ENCODE data around the gene GDF7. TPM values are rescaled to one million over a fixed set of nuclear protein-coding genes. Genes with fewer than 3 reads are reported as not detected.

Gene GDF7
- polyA plus RNA-seq, 1 of the 3 experiments (the other 2 are of a cell fraction): 0.02 TPM

DNA sequence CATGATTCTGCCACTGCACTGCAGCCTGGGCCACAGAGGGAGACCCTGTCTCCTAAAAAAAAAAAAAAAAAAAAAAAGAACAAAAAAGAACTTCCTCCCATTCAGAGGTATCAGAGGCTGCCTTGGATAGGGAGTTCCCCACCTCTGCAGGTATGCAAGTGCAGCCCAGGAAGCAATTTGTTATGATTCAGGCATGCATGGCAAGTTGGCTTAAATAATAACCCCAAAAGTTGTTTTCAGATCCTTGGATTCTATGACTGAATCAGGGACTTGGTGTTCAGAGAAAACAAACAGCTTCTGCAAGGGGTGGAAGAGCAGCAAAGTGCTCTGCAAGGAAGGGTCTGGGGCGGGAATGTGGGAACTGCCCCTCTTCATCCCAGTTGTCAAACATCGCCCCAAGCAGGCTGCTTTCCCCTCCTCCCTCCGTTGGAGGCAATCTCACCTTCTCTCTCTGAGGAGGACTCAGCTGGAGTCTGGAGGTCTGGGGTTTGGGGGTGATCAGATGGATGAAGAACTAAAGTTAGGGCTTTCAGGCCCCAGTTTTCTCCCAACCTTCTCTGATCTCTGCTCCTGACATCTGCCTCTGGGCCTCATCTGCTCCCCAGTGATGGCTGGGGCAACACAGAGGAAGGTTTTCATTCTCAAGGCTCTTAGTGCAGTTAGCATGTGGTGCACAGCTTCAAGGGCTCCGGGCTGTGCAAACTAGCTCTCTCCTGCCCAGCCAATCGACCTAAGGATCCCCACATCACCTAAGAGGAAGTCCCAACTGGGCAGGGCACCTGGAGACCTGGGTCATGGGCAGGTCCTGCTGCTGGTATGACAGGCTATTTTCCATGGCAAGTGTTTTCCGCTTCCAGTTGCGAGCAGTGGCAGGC is 3.5 kb upstream of the GDF7 start:
- CTCF ChIA-PET: interaction anchor here (0.6 to 9.8 kb wide), 11 partner anchors 11 to 453 kb away, joined by 3 to 427 read pairs (median 40); partner anchors contain the start of gene HS1BP3
- peak; percentile 23 for DNase-seq

DNA sequence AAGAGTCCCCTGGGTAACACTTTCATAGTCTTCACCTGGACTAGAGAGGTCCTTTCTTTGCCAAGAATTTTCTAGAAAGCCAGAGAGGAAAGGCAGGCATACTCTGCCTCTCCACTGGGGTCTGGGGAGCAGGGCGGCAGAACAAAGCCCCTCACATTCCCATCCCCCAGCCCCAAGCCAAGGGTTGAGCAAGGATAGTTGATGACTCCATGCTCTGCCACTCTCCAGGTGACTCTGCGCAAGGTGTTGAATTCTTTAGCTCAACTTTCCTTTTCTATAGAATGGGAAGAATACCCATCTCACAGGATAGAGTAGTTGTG is 2.9 kb upstream of the GDF7 start:
- no peaks in the 10 kb centered on the region for H3F3A ChIP-seq (replicated peaks; ENCODE audit: insufficient read depth)
- WGBS (ENCODE audit: low lambda C conversion rate): 75% methylated on average over 2 of the region's 2 CpGs
- CTCF ChIA-PET: interaction anchor here (0.6 to 9.8 kb wide), 5 partner anchors 11 to 378 kb away, joined by 3 to 427 read pairs (median 137); partner anchors contain the start of gene HS1BP3
- H3K27me3 ChIP-seq (ENCODE audit: insufficient read depth): peaks cover 87% of the 10 kb centered on the region
- no peaks in the 10 kb centered on the region for H3K36me3 ChIP-seq (replicated peaks in 1 of 2; ENCODE audit: control insufficient read depth in 1 of 2, insufficient read depth in 2 of 2, low read length in 1 of 2)
- H3K9me3 ChIP-seq: no peaks in the 10 kb centered on the region
- no peaks in the 10 kb centered on the region for H3K9me2 ChIP-seq
- H3K79me2 ChIP-seq (ENCODE audit: insufficient read depth): no peaks in the 10 kb centered on the region
- H3K9ac ChIP-seq: no peak overlapping the region
- POLR2A ChIA-PET: no interaction called here
- peak; percentile 26 for DNase-seq
- no peaks in the 10 kb centered on the region for H4K20me1 ChIP-seq (ENCODE audit: insufficient read depth)
- no peak overlapping the region for H3K27ac ChIP-seq (ENCODE audit: low read depth in 2 of 2, low read length in 1 of 2)
- H3K4me2 ChIP-seq: no peak overlapping the region
- H3K4me3 ChIP-seq (ENCODE audit: low read depth in 2 of 2, low read length in 1 of 2): no peak overlapping the region
- no peak overlapping the region for H2AFZ ChIP-seq (ENCODE audit: low read depth)
- H3K4me1 ChIP-seq (ENCODE audit: control insufficient read depth in 1 of 2, insufficient read depth in 2 of 2, low read depth in 1 of 2, low read length in 1 of 2): peaks cover 0 to 21% of the 10 kb centered on the region in 2 experiments; a peak in 2 of 4 replicates
- TF ChIP-seq, protein P1, sequence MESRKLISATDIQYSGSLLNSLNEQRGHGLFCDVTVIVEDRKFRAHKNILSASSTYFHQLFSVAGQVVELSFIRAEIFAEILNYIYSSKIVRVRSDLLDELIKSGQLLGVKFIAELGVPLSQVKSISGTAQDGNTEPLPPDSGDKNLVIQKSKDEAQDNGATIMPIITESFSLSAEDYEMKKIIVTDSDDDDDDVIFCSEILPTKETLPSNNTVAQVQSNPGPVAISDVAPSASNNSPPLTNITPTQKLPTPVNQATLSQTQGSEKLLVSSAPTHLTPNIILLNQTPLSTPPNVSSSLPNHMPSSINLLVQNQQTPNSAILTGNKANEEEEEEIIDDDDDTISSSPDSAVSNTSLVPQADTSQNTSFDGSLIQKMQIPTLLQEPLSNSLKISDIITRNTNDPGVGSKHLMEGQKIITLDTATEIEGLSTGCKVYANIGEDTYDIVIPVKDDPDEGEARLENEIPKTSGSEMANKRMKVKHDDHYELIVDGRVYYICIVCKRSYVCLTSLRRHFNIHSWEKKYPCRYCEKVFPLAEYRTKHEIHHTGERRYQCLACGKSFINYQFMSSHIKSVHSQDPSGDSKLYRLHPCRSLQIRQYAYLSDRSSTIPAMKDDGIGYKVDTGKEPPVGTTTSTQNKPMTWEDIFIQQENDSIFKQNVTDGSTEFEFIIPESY (IDR thresholded peaks at IDR 0.05; ENCODE audit: borderline replicate concordance, low read depth): no peak
- TF ChIP-seq RFX5 (IDR thresholded peaks at IDR 0.05; ENCODE audit: low read length): no peak
- no peak for TF ChIP-seq MXI1 (IDR thresholded peaks at IDR 0.05; ENCODE audit: low read depth, low read length)
- no peak for TF ChIP-seq ELF1 (IDR thresholded peaks at IDR 0.05)
- TF ChIP-seq GATA2 (CRISPR knock-in tag; IDR thresholded peaks at IDR 0.05): no peak
- TF ChIP-seq FOSL2 (IDR thresholded peaks at IDR 0.05; ENCODE audit: borderline replicate concordance, low read depth): no peak
- TF ChIP-seq RCOR1 (IDR thresholded peaks at IDR 0.05; ENCODE audit: low read length): no peak
- TF ChIP-seq POLR2AphosphoS5 (IDR thresholded peaks at IDR 0.05; ENCODE audit: low read depth, low read length): no peak
- TF ChIP-seq SMC3 (IDR thresholded peaks at IDR 0.05; ENCODE audit: low read depth, low read length): no peak
- TF ChIP-seq MEF2A (IDR thresholded peaks at IDR 0.05; ENCODE audit: borderline replicate concordance, low read depth): no peak
- TF ChIP-seq USF1 (IDR thresholded peaks at IDR 0.05; ENCODE audit: borderline replicate concordance, low read depth): no peak
- no peak for TF ChIP-seq FOXM1 (IDR thresholded peaks at IDR 0.05; ENCODE audit: low read depth)

More for the DNA sequence above, 3.5 kb upstream of the GDF7 start:
- TF ChIP-seq TEAD4 (IDR thresholded peaks at IDR 0.05; ENCODE audit: borderline replicate concordance, insufficient read depth): no peak
- no peak for TF ChIP-seq ELF1 (IDR thresholded peaks at IDR 0.05)
- TF ChIP-seq, protein P2, sequence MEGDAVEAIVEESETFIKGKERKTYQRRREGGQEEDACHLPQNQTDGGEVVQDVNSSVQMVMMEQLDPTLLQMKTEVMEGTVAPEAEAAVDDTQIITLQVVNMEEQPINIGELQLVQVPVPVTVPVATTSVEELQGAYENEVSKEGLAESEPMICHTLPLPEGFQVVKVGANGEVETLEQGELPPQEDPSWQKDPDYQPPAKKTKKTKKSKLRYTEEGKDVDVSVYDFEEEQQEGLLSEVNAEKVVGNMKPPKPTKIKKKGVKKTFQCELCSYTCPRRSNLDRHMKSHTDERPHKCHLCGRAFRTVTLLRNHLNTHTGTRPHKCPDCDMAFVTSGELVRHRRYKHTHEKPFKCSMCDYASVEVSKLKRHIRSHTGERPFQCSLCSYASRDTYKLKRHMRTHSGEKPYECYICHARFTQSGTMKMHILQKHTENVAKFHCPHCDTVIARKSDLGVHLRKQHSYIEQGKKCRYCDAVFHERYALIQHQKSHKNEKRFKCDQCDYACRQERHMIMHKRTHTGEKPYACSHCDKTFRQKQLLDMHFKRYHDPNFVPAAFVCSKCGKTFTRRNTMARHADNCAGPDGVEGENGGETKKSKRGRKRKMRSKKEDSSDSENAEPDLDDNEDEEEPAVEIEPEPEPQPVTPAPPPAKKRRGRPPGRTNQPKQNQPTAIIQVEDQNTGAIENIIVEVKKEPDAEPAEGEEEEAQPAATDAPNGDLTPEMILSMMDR (IDR thresholded peaks at IDR 0.05): no peak
- TF ChIP-seq MEF2A (IDR thresholded peaks at IDR 0.05; ENCODE audit: borderline replicate concordance, low read depth): no peak
- TF ChIP-seq CHD2 (IDR thresholded peaks at IDR 0.05; ENCODE audit: low read length, partially characterized antibody): no peak
- no peak for TF ChIP-seq FOXJ3 (CRISPR knock-in tag; IDR thresholded peaks at IDR 0.05)
- TF ChIP-seq, protein P1 (IDR thresholded peaks at IDR 0.05; ENCODE audit: borderline replicate concordance, low read depth): no peak
- TF ChIP-seq YY1 (IDR thresholded peaks at IDR 0.05; ENCODE audit: low read depth): no peak
- TF ChIP-seq NRF1 (IDR thresholded peaks at IDR 0.05; ENCODE audit: low read depth, low read length): no peak
- TF ChIP-seq RFX5 (IDR thresholded peaks at IDR 0.05; ENCODE audit: low read length): no peak
- TF ChIP-seq SMC3 (IDR thresholded peaks at IDR 0.05; ENCODE audit: low read depth, low read length): no peak
- no peak for TF ChIP-seq JUND (IDR thresholded peaks at IDR 0.05)
- no peak for TF ChIP-seq POLR2AphosphoS5 (IDR thresholded peaks at IDR 0.05; ENCODE audit: low read depth, low read length)
- POLR2A ChIA-PET: interaction anchor here (0.5 to 0.6 kb wide), 2 partner anchors 8 to 831 kb away, joined by 3 to 7 read pairs; no protein-coding TSS in a partner anchor
- Histone ChIP-seq H2AFZ (ENCODE audit: low read depth) (no peak overlapping the region), H3K9me2 (no peaks in the 10 kb centered on the region), H3K27ac (ENCODE audit: low read depth in 2 of 2, low read length in 1 of 2) (no peak overlapping the region), H4K20me1 (ENCODE audit: insufficient read depth) (no peaks in the 10 kb centered on the region), H3K9me3 (no peaks in the 10 kb centered on the region), H3K27me3 (ENCODE audit: insufficient read depth) (peaks cover 83% of the 10 kb centered on the region), H3K4me1 (ENCODE audit: control insufficient read depth in 1 of 2, insufficient read depth in 2 of 2, low read depth in 1 of 2, low read length in 1 of 2) (peaks cover 0 to 17% of the 10 kb centered on the region in 2 experiments; a peak in 2 of 4 replicates), H3K79me2 (ENCODE audit: insufficient read depth) (no peaks in the 10 kb centered on the region), H3K9ac (no peak overlapping the region), H3F3A (replicated peaks; ENCODE audit: insufficient read depth) (no peaks in the 10 kb centered on the region), H3K4me2 (no peak overlapping the region), H3K4me3 (ENCODE audit: low read depth in 2 of 2, low read length in 1 of 2) (no peak overlapping the region), H3K36me3 (replicated peaks in 1 of 2; ENCODE audit: control insufficient read depth in 1 of 2, insufficient read depth in 2 of 2, low read length in 1 of 2) (no peaks in the 10 kb centered on the region)
- WGBS (ENCODE audit: low lambda C conversion rate): 41% methylated on average over 6 of the region's 7 CpGs
